C4-2B (cell line): ENCODE results near the gene CEP83.

ENCODE experiments used
- H3K27ac ChIP-seq: fragments of 450-650 bp; 2 replicates; pipeline ENCODE4 v1.5.1; 2017
- ZFX ChIP-seq: fragments of 450-650 bp; IDR thresholded peaks from 2 replicates; pipeline ENCODE4 v1.6.1; 2017
- TF ChIP-seq, protein P1 (sequence below): fragments of 450-650 bp; conservative IDR thresholded peaks from 2 replicates; pipeline ENCODE4 v1.5.1; 2017; ENCODE audit warnings: mild to moderate bottlenecking

CEP83 gene

GRCh38 chr12:94285943-94286582, 173.6 kb downstream of the CEP83 start:
- no peak for TF ChIP-seq ZFX
- TF ChIP-seq, protein P1, sequence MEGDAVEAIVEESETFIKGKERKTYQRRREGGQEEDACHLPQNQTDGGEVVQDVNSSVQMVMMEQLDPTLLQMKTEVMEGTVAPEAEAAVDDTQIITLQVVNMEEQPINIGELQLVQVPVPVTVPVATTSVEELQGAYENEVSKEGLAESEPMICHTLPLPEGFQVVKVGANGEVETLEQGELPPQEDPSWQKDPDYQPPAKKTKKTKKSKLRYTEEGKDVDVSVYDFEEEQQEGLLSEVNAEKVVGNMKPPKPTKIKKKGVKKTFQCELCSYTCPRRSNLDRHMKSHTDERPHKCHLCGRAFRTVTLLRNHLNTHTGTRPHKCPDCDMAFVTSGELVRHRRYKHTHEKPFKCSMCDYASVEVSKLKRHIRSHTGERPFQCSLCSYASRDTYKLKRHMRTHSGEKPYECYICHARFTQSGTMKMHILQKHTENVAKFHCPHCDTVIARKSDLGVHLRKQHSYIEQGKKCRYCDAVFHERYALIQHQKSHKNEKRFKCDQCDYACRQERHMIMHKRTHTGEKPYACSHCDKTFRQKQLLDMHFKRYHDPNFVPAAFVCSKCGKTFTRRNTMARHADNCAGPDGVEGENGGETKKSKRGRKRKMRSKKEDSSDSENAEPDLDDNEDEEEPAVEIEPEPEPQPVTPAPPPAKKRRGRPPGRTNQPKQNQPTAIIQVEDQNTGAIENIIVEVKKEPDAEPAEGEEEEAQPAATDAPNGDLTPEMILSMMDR: no peak
- no peak overlapping the region for H3K27ac ChIP-seq

- no peak overlapping the region for H3K27ac ChIP-seq
- TF ChIP-seq, protein P1: no peak
- TF ChIP-seq ZFX: no peak
Observed at GRCh38 chr12:94284859-94285258, 174.8 kb downstream of the CEP83 start.

DNA sequence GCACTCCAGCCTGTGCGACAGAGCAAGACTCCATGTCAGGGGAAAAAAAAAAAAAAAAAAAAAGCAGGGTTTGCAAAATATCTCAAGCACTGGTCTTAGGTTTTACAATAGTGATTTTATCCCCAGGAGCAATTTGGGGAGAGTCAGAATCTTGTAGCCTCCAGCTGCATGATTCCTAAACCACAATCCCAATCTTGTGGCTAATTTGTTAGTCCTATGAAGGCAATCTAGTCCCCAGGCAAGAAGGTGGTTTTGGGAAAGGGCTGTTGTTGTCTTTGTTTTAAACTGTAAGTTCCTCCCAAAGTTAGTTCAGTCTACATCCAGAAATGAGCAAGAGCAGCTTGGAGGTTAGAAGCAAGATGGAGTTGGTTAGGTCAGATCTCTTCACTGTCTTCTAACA, 175.6 kb downstream of the CEP83 start:
- no peak overlapping the region for H3K27ac ChIP-seq
- TF ChIP-seq, protein P1: no peak
- no peak for TF ChIP-seq ZFX

DNA sequence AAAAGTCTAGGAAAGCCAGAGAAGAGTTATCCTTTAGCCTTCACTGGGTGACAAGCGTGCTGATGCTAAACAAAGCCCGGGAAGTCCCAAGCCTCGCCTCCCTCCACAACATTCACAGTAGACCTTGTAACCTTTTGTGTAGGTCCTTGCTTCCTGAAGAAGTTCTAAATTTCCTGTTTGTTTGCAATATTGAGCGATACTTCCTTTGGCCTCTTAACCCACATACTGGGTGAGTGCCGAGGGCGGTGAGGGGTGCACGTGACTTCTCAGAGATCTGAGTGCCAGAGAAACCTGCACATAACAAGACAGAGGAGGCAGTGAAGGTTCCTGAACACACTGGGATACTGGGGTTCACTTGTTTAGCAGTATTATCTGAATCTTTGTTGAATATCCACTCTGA, 177.0 kb downstream of the CEP83 start:
- H3K27ac ChIP-seq: no peak overlapping the region
- TF ChIP-seq, protein P1: no peak
- TF ChIP-seq ZFX: no peak

GRCh38 chr12:94280063-94280462, 179.6 kb downstream of the CEP83 start:
- H3K27ac ChIP-seq: no peak overlapping the region
- TF ChIP-seq, protein P1: no peak
- no peak for TF ChIP-seq ZFX

DNA sequence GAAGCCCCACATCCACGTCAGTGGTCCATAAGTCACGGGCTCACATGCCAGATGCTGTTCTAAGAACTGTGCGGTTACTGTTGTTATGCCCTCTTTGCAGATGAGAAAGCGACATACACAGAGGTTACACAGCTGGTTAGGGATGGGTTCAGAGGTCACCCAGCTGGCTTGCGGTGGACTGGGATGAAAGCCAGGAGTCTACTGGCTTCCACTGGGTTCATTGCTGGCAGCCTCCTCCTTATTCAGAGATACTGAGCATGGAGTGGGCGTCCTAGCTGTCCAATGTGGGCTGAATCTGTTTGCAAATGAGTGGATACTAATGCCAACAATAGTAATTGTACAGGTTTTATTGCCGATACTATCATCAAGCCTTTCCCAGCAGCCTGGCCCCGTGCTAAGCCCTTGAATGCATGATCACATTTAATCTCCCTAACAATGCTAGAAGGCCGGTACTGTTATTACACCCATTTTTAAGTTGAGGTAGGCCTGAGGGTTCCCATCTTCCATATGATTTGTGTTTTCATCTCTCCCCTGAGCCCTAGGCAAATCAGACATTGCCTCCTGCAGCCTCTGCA, 182.2 kb downstream of the CEP83 start:
- H3K27ac ChIP-seq: no peak overlapping the region

GRCh38 chr12:94276725-94277124, 182.9 kb downstream of the CEP83 start:
- H3K27ac ChIP-seq: no peak overlapping the region
- TF ChIP-seq ZFX: no peak
- TF ChIP-seq, protein P1: no peak

More for the DNA sequence above, 182.2 kb downstream of the CEP83 start:
- TF ChIP-seq, protein P1: no peak
- TF ChIP-seq ZFX: no peak
